KG1 (cell line): ENCODE measurements around the gene ACTG1.
A peak's percentile ranks its signal among the peaks of the same experiment; 100 is the strongest.

Experiments used
- DNase-seq: peaks from one replicate; lab custom pipeline; 2025; lab: John Stamatoyannopoulos, UW

Gene ACTG1

GRCh38 chr17:81517339-81518112 lies 4.9 kb upstream of the ACTG1 start:
- DNase-seq, result no peak

- DNase-seq, result no peak
Observed at GRCh38 chr17:81517009-81517338, 4.4 kb upstream of the ACTG1 start.

- DNase-seq, result no peak
Observed at GRCh38 chr17:81516439-81516838, 3.8 kb upstream of the ACTG1 start.

- no peak for DNase-seq
Observed at GRCh38 chr17:81515530-81516041, 3.0 kb upstream of the ACTG1 start.

GRCh38 chr17:81514739-81515529 lies 2.3 kb upstream of the ACTG1 start:
- DNase-seq, result no peak

- DNase-seq, result no peak
Observed at GRCh38 chr17:81514489-81514738, 1.8 kb upstream of the ACTG1 start.

GRCh38 chr17:81513753-81514488 lies 1.3 kb upstream of the ACTG1 start:
- DNase-seq, result peak; percentile 66

- DNase-seq, result peak; percentile 66
Observed at GRCh38 chr17:81513372-81513752, 763 bp upstream of the ACTG1 start.

- DNase-seq, result no peak
Observed at GRCh38 chr17:81511804-81512561, 616 bp downstream of the ACTG1 start.

- DNase-seq, result no peak
Observed at GRCh38 chr17:81511554-81511803, 1.1 kb downstream of the ACTG1 start.

- DNase-seq, result no peak
Observed at GRCh38 chr17:81510785-81511553, 1.6 kb downstream of the ACTG1 start.

- DNase-seq, result no peak
Observed at GRCh38 chr17:81509972-81510784, 2.4 kb downstream of the ACTG1 start.

- no peak for DNase-seq
Observed at GRCh38 chr17:81509207-81509971, 3.2 kb downstream of the ACTG1 start.

- no peak for DNase-seq
Observed at GRCh38 chr17:81508639-81509206, 3.9 kb downstream of the ACTG1 start.

- DNase-seq, result no peak
Observed at GRCh38 chr17:81503619-81504018, 9.0 kb downstream of the ACTG1 start.

- DNase-seq, result no peak
Observed at GRCh38 chr17:81502471-81503017, 10.1 kb downstream of the ACTG1 start.

- no peak for DNase-seq
Observed at GRCh38 chr17:81500047-81500446, 12.6 kb downstream of the ACTG1 start.

- no peak for DNase-seq
Observed at GRCh38 chr17:81499601-81499970, 13.0 kb downstream of the ACTG1 start.

- DNase-seq, result no peak
Observed at GRCh38 chr17:81498953-81499600, 13.5 kb downstream of the ACTG1 start.
